ENCODE results near the gene HSD17B1. TPM values are rescaled to one million over a fixed set of nuclear protein-coding genes. Genes with fewer than 3 reads are reported as not detected.
A peak's percentile ranks its signal among the peaks of the same experiment; 100 is the strongest.

Gene HSD17B1
- total RNA-seq, 1 donor from 2014 or later: 1.4 TPM

DNA sequence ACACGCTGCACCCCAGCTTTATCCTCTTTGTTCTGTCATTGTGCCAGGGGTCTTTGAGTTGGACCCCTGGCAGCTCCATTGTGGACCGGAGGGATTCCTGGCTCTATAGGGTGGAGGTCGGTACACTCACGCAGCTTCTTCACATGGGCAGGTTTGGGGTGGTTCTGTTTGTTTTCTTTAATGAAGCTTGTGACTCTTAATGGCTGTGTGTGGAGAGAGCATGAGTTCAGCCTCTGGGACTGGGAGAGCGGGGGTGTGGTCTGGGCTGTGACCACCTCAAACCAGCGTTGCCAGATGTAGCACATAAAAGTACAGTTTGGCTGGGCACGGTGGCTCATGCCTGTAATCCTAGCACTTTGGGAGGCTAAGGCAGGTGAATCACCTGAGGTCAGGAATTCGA, 37.9 kb upstream of the HSD17B1 start:
- Mint-ChIP-seq H3K36me3 (ENCODE audit: unreplicated experiment) (peaks cover 11% of the 10 kb centered on the region), H3K4me1 (ENCODE audit: unreplicated experiment) (peaks cover 45% of the 10 kb centered on the region), H3K9me3 (ENCODE audit: unreplicated experiment) (no peaks in the 10 kb centered on the region), H3K27ac (ENCODE audit: unreplicated experiment) (no peak overlapping the region), H3K4me3 (ENCODE audit: unreplicated experiment) (no peak overlapping the region), H3K27me3 (ENCODE audit: unreplicated experiment) (no peaks in the 10 kb centered on the region)
- TF ChIP-seq, protein P1, sequence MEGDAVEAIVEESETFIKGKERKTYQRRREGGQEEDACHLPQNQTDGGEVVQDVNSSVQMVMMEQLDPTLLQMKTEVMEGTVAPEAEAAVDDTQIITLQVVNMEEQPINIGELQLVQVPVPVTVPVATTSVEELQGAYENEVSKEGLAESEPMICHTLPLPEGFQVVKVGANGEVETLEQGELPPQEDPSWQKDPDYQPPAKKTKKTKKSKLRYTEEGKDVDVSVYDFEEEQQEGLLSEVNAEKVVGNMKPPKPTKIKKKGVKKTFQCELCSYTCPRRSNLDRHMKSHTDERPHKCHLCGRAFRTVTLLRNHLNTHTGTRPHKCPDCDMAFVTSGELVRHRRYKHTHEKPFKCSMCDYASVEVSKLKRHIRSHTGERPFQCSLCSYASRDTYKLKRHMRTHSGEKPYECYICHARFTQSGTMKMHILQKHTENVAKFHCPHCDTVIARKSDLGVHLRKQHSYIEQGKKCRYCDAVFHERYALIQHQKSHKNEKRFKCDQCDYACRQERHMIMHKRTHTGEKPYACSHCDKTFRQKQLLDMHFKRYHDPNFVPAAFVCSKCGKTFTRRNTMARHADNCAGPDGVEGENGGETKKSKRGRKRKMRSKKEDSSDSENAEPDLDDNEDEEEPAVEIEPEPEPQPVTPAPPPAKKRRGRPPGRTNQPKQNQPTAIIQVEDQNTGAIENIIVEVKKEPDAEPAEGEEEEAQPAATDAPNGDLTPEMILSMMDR (IDR thresholded peaks at IDR 0.05): no peak
- no peak for DNase-seq (ENCODE audit: extremely low spot score, unreplicated experiment)

DNA sequence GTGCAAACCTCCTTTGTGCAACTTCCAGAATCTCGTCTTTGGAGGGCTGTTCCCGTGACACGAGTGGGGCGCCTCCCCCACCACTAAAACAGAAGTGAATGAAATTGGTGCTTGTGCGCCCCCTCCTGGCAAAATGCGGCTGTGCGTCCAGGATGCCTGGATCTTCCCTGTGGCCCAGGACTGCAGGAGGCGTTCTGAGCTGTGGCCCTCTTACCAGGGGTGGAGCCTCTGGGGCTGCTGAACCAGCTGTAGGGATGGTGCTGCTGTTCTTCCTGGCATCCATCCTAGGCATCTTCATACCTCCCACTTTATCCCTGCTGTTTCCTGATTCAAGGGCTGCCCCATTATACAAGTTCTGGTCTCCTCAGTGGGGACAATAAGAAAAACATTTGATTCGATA, 35.2 kb upstream of the HSD17B1 start:
- Mint-ChIP-seq H3K4me1 (ENCODE audit: unreplicated experiment) (peaks cover 65% of the 10 kb centered on the region), H3K36me3 (ENCODE audit: unreplicated experiment) (peaks cover 2% of the 10 kb centered on the region), H3K27ac (ENCODE audit: unreplicated experiment) (peak overlapping the region; percentile 99)

DNA sequence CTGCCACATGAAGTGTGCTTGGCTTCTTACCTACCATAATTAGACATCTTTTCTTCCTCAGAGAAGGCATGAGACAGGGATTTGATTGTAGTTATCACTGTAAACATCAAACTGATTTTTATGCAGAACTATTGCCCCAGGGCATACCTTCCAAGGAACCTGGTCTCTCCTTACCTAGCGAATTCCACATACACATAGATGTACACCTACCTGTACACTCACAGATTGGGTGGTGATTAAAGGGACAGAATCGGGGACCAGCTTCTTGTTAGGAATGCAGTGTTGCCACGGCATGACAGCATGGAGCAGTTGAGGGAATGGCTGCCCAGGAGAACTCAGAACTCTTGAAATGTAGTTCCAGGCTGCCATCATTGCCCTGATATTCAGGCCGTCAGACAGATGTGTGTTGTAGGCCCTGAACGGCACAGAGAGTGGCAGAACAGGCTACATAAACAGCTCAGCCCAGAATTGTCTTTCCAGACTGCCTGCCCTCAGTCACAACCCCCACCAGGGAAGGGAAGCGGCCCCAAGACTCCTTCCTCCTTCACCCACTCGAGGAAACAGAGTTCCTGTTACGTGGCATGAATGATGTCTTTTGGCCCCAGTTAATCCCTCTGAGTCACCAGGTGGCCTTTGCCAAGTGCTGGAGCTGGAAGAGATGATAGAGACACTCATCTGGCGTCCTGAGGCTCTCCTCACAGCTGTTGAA, 34.5 kb upstream of the HSD17B1 start:
- Mint-ChIP-seq H3K4me3 (ENCODE audit: unreplicated experiment) (no peak overlapping the region), H3K4me1 (ENCODE audit: unreplicated experiment) (peaks cover 66% of the 10 kb centered on the region), H3K27ac (ENCODE audit: unreplicated experiment) (peak overlapping the region; percentile 99), H3K27me3 (ENCODE audit: unreplicated experiment) (no peaks in the 10 kb centered on the region), H3K9me3 (ENCODE audit: unreplicated experiment) (no peaks in the 10 kb centered on the region), H3K36me3 (ENCODE audit: unreplicated experiment) (peaks cover 2% of the 10 kb centered on the region)
- TF ChIP-seq, protein P1 (IDR thresholded peaks at IDR 0.05): no peak
- DNase-seq (ENCODE audit: extremely low spot score, unreplicated experiment): no peak

More for the DNA sequence above, 35.2 kb upstream of the HSD17B1 start:
- TF ChIP-seq, protein P1 (IDR thresholded peaks at IDR 0.05): peak; percentile 96
- Mint-ChIP-seq H3K9me3 (ENCODE audit: unreplicated experiment) (no peaks in the 10 kb centered on the region), H3K27me3 (ENCODE audit: unreplicated experiment) (no peaks in the 10 kb centered on the region), H3K4me3 (ENCODE audit: unreplicated experiment) (no peak overlapping the region)
- DNase-seq (ENCODE audit: extremely low spot score, unreplicated experiment): peak; percentile 95

DNA sequence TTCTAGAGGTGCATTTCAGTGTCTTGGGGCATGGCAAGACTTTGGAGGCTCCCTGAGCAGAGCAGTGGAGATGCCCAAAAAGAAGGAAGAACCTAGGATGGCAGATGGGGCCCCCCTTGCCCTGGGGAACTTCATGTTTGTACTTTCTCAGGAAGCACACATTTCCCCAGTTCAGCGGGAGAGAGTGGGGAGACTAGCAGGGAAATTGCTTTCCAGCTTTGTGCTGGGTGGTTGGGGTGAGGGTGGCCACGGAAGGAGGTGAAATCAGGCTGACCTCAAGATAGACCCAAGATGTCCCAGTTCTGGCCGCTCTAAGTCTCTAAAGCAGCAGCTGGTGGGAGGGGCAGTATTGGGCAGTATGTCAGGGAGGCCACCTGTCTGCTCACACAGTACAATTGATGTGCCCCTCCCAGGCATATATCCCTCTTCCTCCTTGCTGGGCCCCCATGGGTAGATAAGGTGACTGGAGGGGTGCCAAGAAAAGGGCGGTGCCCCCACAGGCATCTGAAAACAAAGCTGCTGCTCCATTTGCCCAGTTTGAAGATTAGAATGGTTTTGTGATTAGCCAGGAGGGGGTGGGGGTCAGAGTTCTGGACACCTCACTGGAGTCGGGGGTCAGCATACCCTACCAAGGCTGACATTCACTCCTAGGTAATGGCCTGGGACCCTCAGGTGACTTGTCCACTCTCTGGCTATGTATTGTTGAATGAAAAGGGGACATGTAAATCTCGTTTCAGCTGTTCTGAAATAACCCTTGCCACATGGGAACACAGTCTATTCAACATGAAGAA, 33.8 kb upstream of the HSD17B1 start:
- Mint-ChIP-seq H3K4me3 (ENCODE audit: unreplicated experiment) (peak overlapping the region; percentile 52), H3K4me1 (ENCODE audit: unreplicated experiment) (peaks cover 68% of the 10 kb centered on the region), H3K27me3 (ENCODE audit: unreplicated experiment) (no peaks in the 10 kb centered on the region), H3K36me3 (ENCODE audit: unreplicated experiment) (no peaks in the 10 kb centered on the region), H3K27ac (ENCODE audit: unreplicated experiment) (peak overlapping the region; percentile 99), H3K9me3 (ENCODE audit: unreplicated experiment) (no peaks in the 10 kb centered on the region)
- TF ChIP-seq, protein P1 (IDR thresholded peaks at IDR 0.05): no peak
- no peak for DNase-seq (ENCODE audit: extremely low spot score, unreplicated experiment)
